Fibroblast of pulmonary artery (primary cell): ENCODE measurements around the gene VPS26C.

Experiments
- DNase-seq: peaks from one replicate; pipeline ENCODE4 v3.0.0-alpha.2; 2010; ENCODE audit warnings: low read depth
- H3K4me3 ChIP-seq: replicated peaks from 2 replicates; pipeline ENCODE4 v1.5.1; 2011; ENCODE audit warnings: low read depth, mild to moderate bottlenecking, control low read depth, low read length, moderate library complexity
- TF ChIP-seq, protein P1 (sequence below): IDR thresholded peaks from 2 replicates; pipeline ENCODE4 v1.5.1; 2011; ENCODE audit warnings: mild to moderate bottlenecking, control low read depth, low read length, inconsistent platforms; ENCODE audit errors: missing control alignments

VPS26C gene

DNA sequence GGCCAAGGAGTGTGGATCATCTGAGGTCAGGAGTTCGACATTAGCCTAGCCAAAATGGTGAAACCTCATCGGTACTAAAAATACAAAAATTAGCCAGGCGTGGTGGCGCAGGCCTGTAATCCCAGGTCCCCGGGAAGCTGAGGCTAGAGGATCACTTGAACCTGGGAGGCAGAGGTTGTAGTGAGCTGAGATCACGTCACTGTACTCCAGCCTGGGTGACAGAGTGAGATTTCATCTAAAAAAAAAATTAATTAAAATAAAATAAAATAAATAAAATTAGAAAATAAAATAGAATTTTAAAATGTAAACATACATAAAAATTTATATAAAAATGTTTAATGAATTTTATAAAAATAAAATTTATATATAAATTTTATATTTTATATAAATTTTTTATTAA, 5.8 kb upstream of the VPS26C start:
- no peak for DNase-seq
- TF ChIP-seq, protein P1, sequence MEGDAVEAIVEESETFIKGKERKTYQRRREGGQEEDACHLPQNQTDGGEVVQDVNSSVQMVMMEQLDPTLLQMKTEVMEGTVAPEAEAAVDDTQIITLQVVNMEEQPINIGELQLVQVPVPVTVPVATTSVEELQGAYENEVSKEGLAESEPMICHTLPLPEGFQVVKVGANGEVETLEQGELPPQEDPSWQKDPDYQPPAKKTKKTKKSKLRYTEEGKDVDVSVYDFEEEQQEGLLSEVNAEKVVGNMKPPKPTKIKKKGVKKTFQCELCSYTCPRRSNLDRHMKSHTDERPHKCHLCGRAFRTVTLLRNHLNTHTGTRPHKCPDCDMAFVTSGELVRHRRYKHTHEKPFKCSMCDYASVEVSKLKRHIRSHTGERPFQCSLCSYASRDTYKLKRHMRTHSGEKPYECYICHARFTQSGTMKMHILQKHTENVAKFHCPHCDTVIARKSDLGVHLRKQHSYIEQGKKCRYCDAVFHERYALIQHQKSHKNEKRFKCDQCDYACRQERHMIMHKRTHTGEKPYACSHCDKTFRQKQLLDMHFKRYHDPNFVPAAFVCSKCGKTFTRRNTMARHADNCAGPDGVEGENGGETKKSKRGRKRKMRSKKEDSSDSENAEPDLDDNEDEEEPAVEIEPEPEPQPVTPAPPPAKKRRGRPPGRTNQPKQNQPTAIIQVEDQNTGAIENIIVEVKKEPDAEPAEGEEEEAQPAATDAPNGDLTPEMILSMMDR = no peak

DNA sequence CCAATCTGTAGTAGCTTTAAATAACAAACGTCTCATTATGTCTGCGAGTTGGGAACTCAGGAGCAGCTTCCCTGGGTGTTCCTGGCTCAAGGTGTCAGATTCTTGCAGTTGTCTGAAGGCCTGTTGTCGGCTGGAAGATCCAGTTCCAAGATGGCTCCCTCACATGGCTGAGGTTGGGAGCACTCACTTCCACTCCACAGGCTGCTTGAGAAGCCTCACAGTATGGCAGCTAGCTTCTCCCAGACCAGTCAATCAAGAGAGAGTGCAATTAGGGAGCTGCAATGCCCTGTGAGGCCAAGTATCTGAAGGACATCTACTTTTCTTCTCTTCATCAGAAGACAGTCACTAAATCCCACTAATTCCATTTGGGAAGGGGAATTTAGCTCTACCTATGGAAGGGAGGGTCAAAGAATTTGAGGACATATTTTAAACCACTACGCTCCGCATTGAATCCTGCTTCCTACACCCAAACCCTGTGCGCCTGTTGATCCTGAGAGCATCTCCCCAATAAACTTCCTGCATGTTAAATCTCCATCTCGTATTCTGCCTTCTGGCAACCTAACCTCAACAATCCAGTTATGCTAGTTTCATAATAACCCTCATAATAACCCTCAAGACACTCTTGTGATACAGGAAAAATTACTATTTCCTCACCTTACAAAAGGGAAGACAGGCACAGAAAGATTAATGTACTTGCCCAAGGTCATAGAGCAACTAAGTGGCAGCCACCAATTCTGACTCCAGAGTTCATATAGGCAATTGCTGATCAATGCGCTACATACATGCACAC, 3.6 kb upstream of the VPS26C start:
- DNase-seq = no peak
- no peak overlapping the region for H3K4me3 ChIP-seq
- TF ChIP-seq, protein P1 = no peak

More for the DNA sequence above, 5.8 kb upstream of the VPS26C start:
- no peak overlapping the region for H3K4me3 ChIP-seq

DNA sequence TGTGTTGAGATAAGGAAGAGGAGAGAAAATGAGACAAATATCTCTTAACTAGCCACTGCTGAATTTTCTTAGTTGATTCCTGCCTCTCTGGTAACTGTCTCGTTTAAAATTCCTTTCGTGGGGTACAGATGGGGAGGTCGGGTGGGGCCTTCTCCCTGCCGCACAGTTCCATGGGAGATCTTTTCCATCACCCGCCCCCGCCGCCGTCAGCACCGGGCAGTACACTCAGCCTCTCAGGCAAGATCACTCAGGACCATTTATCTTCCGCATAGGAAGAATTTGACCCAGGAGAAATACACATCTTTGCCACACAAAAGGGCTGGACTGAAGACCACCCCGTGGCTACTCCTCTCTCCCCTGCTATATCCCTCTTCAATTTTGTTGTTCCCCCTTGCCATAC, 2.3 kb upstream of the VPS26C start:
- no peak overlapping the region for H3K4me3 ChIP-seq
- no peak for DNase-seq
- TF ChIP-seq, protein P1 = no peak

DNA sequence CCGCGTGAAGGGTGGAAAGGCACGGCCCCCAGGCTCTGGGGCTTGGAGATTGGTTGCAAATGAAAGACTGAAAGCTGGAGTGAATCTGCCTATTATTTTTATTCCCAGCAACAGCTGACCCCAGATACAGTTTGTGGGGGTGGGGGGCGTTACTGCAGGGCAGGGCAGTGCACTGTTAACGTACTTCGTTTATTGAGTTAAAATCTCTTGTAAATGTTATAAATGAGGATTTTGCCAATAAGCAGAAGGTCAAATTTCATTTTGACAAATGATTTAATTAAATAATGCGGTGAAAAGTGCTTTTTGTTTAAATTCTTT, 1.0 kb upstream of the VPS26C start:
- H3K4me3 ChIP-seq = peak overlapping the region; percentile 85
- no peak for DNase-seq
- TF ChIP-seq, protein P1 = no peak

DNA sequence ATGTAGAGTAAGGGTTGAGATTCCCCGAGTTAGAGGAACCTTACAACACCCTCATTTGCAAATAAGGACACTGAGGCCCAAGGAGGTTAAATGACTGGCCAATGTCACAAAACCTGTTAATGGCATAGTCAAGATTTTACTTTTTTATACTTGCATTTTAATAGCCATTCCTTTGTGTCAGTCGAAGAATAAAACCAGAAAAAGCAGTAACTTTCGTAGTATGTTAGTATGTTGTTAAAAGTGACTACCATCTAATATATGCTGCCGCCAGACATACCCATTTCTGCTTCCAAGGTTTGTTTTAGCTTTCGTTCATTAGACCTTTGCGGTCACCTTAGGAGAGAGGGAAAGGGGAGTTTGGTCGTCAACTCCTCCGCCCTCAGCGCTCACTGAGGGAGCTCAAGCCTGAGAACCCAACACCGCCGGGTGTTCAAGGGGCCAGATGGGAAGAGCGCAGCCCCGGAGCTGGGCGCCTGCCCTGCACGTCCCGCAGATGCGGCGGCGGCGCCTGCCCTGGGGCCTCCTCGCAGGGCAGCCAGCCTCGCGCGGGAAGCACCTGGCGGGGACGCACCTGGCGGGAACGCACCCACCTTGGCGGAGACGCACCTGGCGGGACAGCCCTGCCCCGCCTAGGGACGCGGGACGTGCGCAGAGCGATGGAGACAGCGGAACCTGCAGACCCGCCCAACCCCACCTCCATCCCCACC, 466 bp downstream of the VPS26C start:
- H3K4me3 ChIP-seq = peak overlapping the region; percentile 85
- TF ChIP-seq, protein P1 = no peak
- DNase-seq = peak; percentile 39

DNA sequence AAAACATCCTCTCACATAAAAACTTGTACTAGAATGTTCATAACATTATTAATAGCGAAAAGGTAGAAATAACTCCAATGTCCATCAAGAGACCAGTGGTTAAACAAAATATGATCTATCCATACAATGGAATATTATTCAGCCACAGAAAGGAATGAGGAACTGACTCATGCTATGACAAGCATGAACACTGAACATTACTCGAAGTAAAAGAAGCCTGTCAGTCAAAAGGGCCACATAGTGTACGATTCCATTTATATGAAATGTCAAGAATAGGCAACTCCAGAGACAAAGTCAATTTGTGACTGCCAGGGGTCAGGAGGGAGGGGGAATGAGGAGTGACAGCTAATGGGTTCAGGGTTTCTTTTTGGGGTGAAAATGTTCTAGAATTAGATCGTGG, 2.3 kb downstream of the VPS26C start:
- TF ChIP-seq, protein P1 = no peak
- no peak overlapping the region for H3K4me3 ChIP-seq
- DNase-seq = no peak
